Fibroblast of skin of left biceps (primary cell): Measurements from ENCODE around the gene NXPH3.
"Not testable (repeated sequence)": the region's sequence is repeated elsewhere in the genome, so short reads cannot be mapped to it uniquely, and the experiment has no call there.

Experiments
- DNase-seq, 2 experiments: peaks; one replicate each; pipeline ENCODE4 v3.0.0-alpha.2; 2013; ENCODE audit warnings: low read depth in 2 of 2

Gene NXPH3

GRCh38 chr17:49554694-49555494 is 20.8 kb upstream of the NXPH3 start:
- DNase-seq, result no peak

GRCh38 chr17:49555495-49556222 is 20.0 kb upstream of the NXPH3 start:
- DNase-seq, result no peak

GRCh38 chr17:49556223-49556943 is 19.3 kb upstream of the NXPH3 start:
- DNase-seq, result peak; percentile 26 to 28

GRCh38 chr17:49557312-49558024 is 18.2 kb upstream of the NXPH3 start:
- DNase-seq, result no peak

GRCh38 chr17:49564638-49565037 is 11.0 kb upstream of the NXPH3 start:
- DNase-seq, result no peak

GRCh38 chr17:49565948-49566491 is 9.7 kb upstream of the NXPH3 start:
- no peak for DNase-seq

GRCh38 chr17:49566668-49567071 is 9.0 kb upstream of the NXPH3 start:
- DNase-seq, result no peak

- DNase-seq, result no peak
These were observed 8.6 kb upstream of the NXPH3 start for GRCh38 chr17:49567104-49567521.

GRCh38 chr17:49567871-49568694 is 7.6 kb upstream of the NXPH3 start:
- peak; percentile 17 to 19 for DNase-seq

GRCh38 chr17:49568695-49569047 is 7.0 kb upstream of the NXPH3 start:
- DNase-seq, result not testable (repeated sequence)

- no peak for DNase-seq
These were observed 5.0 kb upstream of the NXPH3 start for GRCh38 chr17:49570540-49571242.

GRCh38 chr17:49571283-49571682 is 4.4 kb upstream of the NXPH3 start:
- DNase-seq, result no peak

- DNase-seq, result no peak
These were observed 3.9 kb upstream of the NXPH3 start for GRCh38 chr17:49571764-49572163.

- DNase-seq, result no peak
These were observed 3.4 kb upstream of the NXPH3 start for GRCh38 chr17:49572226-49572625.

- DNase-seq, result no peak
These were observed 2.8 kb upstream of the NXPH3 start for GRCh38 chr17:49572806-49573420.

- DNase-seq, result no peak
These were observed 2.0 kb upstream of the NXPH3 start for GRCh38 chr17:49573510-49574322.

GRCh38 chr17:49574323-49574781 is 1.3 kb upstream of the NXPH3 start:
- DNase-seq, result no peak

GRCh38 chr17:49574945-49575678 is 559 bp upstream of the NXPH3 start:
- no peak for DNase-seq
